HepG2 (cell line): ENCODE results near the gene AXIN2. TPM values are rescaled to one million over a fixed set of nuclear protein-coding genes. Genes with fewer than 3 reads are reported as not detected.

Source experiments
- ATAC-seq: fragments of 200-7000 bp; cut with Tn5 transposase; 3 replicates; pipeline ENCODE4 v1.9.1; 2020; ENCODE audit warnings: mild to moderate bottlenecking, moderate library complexity
- BruUV-seq: library from RNA; stranded (reverse); fragments of 400-500 nt; replicated peaks from 2 replicates; lab custom pipeline; 2021; lab: Mats Ljungman, UMichigan
- CTCF ChIA-PET: fragments of 300-600 bp; formaldehyde crosslinking; extraction: SDS; loops from one replicate; lab custom pipeline; 2021; ENCODE audit warnings: low total read pairs, inconsistent platforms, low intra/inter-chr PET ratio; lab: Yijun Ruan, JAX
- POLR2A ChIA-PET: fragments of 350-600 bp; sonication (Branson Sonifier 250); formaldehyde crosslinking; loops from one replicate; lab custom pipeline; 2020; ENCODE audit warnings: antibody characterized with exemption, inconsistent platforms; lab: Yijun Ruan, JAX
- DNase-seq: peaks from one replicate; pipeline ENCODE4 v3.0.0-alpha.2; 2015; ENCODE audit warnings: low spot score
- FAIRE-seq: peaks from 3 replicates; lab custom pipeline; 2011; peaks lifted over from hg19 to GRCh38; lab: Jason Lieb, UNC
- H2AFZ ChIP-seq: one replicate; pipeline ENCODE4 v1.6.1; 2011; ENCODE audit warnings: low read length, inconsistent platforms
- H3K27ac ChIP-seq: fragments of 300-600 bp; 3 replicates; pipeline ENCODE4 v1.8.0; 2011; ENCODE audit warnings: mixed run types, mild to moderate bottlenecking, mixed read lengths, low read length, inconsistent platforms; ENCODE audit not compliant: insufficient read depth; ENCODE audit errors: extremely low read length
- H3K27me3 ChIP-seq, 2 experiments: fragments of 200-600 bp in 1 of 2; 2 replicates in 1 of 2; 3 replicates in 1 of 2; pipeline versions ENCODE4 v1.6.0 to v1.8.0; 2011; ENCODE audit warnings: low read length in 2 of 2, mild to moderate bottlenecking in 2 of 2, moderate library complexity in 2 of 2, inconsistent platforms in 1 of 2; ENCODE audit not compliant: insufficient read depth in 2 of 2, control insufficient read depth in 1 of 2
- H3K36me3 ChIP-seq, 2 experiments: fragments of 200-600 bp in 1 of 2; replicated peaks in 1 of 2; 2 replicates in 1 of 2; 3 replicates in 1 of 2; pipeline versions ENCODE4 v1.5.1 to v1.8.0; 2011; ENCODE audit warnings: low read length in 2 of 2, inconsistent platforms in 1 of 2; ENCODE audit not compliant: insufficient read depth in 2 of 2, control insufficient read depth in 1 of 2
- H3K4me1 ChIP-seq: 2 replicates; pipeline ENCODE4 v1.5.1; 2012; ENCODE audit warnings: low read length, inconsistent platforms; ENCODE audit not compliant: insufficient read depth
- H3K4me2 ChIP-seq: 2 replicates; pipeline ENCODE4 v1.6.0; 2011; ENCODE audit warnings: low read depth, low read length, inconsistent platforms
- H3K4me3 ChIP-seq, 3 experiments: fragments of 200-600 bp in 1 of 3; sonication (generic), shearing (Covaris generic) in 1 of 3; replicated peaks in 1 of 3; 2 replicates each; pipeline ENCODE4 v1.5.1; 2011 to 2016; ENCODE audit warnings: low read length in 3 of 3, inconsistent platforms in 2 of 3, low read depth in 2 of 3, mild to moderate bottlenecking in 2 of 3, control low read depth in 1 of 3, mixed read lengths in 1 of 3; ENCODE audit not compliant: insufficient read depth in 1 of 3
- H3K79me2 ChIP-seq: one replicate; pipeline ENCODE4 v1.6.1; 2011; ENCODE audit warnings: low read length, inconsistent platforms; ENCODE audit not compliant: insufficient read depth
- H3K9ac ChIP-seq: 2 replicates; pipeline ENCODE4 v1.6.0; 2011; ENCODE audit warnings: mild to moderate bottlenecking, low read depth, low read length, inconsistent platforms; ENCODE audit not compliant: insufficient read depth
- H3K9me3 ChIP-seq: 2 replicates; pipeline ENCODE4 v1.5.1; 2012; ENCODE audit warnings: mild to moderate bottlenecking, low read length
- H4K20me1 ChIP-seq: 2 replicates; pipeline ENCODE4 v1.6.0; 2011; ENCODE audit warnings: inconsistent platforms, mild to moderate bottlenecking, low read length, moderate library complexity; ENCODE audit not compliant: insufficient read depth
- CHCHD3 ChIP-seq: sonication (generic); formaldehyde crosslinking; IDR thresholded peaks from 2 replicates; pipeline ENCODE4 v1.8.0; 2022; ENCODE audit warnings: mild to moderate bottlenecking, missing genetic modification reagents, moderate library complexity
- CREBL2 ChIP-seq: sonication (generic); formaldehyde crosslinking; IDR thresholded peaks from 2 replicates; pipeline ENCODE4 v1.8.1; 2023; ENCODE audit warnings: missing genetic modification reagents, mild to moderate bottlenecking, borderline replicate concordance
- CTCF ChIP-seq: sonication (generic); formaldehyde crosslinking; IDR thresholded peaks from 2 replicates; pipeline ENCODE4 v1.5.0; 2020; ENCODE audit warnings: mild to moderate bottlenecking, missing genetic modification reagents, moderate library complexity
- DBP ChIP-seq: sonication (generic); formaldehyde crosslinking; IDR thresholded peaks from 2 replicates; pipeline ENCODE4 v1.4.0; 2020; ENCODE audit warnings: missing genetic modification reagents; ENCODE audit errors: not compliant biosample characterization
- ELF3 ChIP-seq: IDR thresholded peaks from 2 replicates; pipeline ENCODE4 v1.6.1; 2016; ENCODE audit warnings: missing genetic modification reagents, missing compliant biosample characterization
- EP300 ChIP-seq, 3 experiments: sonication (generic) in 1 of 3; formaldehyde crosslinking in 1 of 3; IDR thresholded peaks; 2 replicates each; pipeline versions ENCODE4 v1.5.1 to v1.6.1; 2011 to 2020; ENCODE audit warnings: low read depth in 2 of 3, low read length in 2 of 3, borderline replicate concordance in 1 of 3, improper control_type of control experiment in 1 of 3, mild to moderate bottlenecking in 1 of 3, missing genetic modification reagents in 1 of 3, moderate library complexity in 1 of 3
- FOSL1 ChIP-seq: sonication (generic); formaldehyde crosslinking; IDR thresholded peaks from 2 replicates; pipeline ENCODE4 v1.9.0; 2021; ENCODE audit warnings: missing genetic modification reagents, borderline replicate concordance
- GLMP ChIP-seq: sonication (generic); formaldehyde crosslinking; IDR thresholded peaks from 2 replicates; pipeline ENCODE4 v1.9.0; 2021; ENCODE audit warnings: missing genetic modification reagents, mild to moderate bottlenecking, borderline replicate concordance
- KLF11 ChIP-seq: IDR thresholded peaks from 2 replicates; pipeline ENCODE4 v1.6.1; 2016; ENCODE audit warnings: missing compliant biosample characterization
- REXO4 ChIP-seq: sonication (generic); formaldehyde crosslinking; IDR thresholded peaks from 2 replicates; pipeline ENCODE4 v1.8.0; 2022; ENCODE audit warnings: missing genetic modification reagents, mild to moderate bottlenecking, borderline replicate concordance
- SMAD1 ChIP-seq: sonication (generic); formaldehyde crosslinking; IDR thresholded peaks from 2 replicates; pipeline ENCODE4 v1.4.0; 2020; ENCODE audit warnings: missing genetic modification reagents, low read depth, mild to moderate bottlenecking, borderline replicate concordance
- SNAPC2 ChIP-seq: sonication (generic); formaldehyde crosslinking; IDR thresholded peaks from 2 replicates; pipeline ENCODE4 v1.8.1; 2022; ENCODE audit warnings: mild to moderate bottlenecking, missing genetic modification reagents
- SRSF4 ChIP-seq: fragments of 200-400 bp; formaldehyde crosslinking; IDR thresholded peaks from one replicate; pipeline ENCODE4 v1.6.1; 2018; ENCODE audit warnings: mild to moderate bottlenecking, low read depth, low read length, moderate library complexity; ENCODE audit not compliant: poor library complexity, severe bottlenecking
- TERF1 ChIP-seq: sonication (generic); formaldehyde crosslinking; IDR thresholded peaks from 2 replicates; pipeline ENCODE4 v1.8.0; 2022; ENCODE audit warnings: mild to moderate bottlenecking, missing genetic modification reagents, moderate library complexity
- ZNF30 ChIP-seq: sonication (generic); formaldehyde crosslinking; IDR thresholded peaks from 2 replicates; pipeline ENCODE4 v1.5.0; 2020; ENCODE audit warnings: mild to moderate bottlenecking, missing genetic modification reagents
- ZNF432 ChIP-seq: sonication (generic); formaldehyde crosslinking; IDR thresholded peaks from 2 replicates; pipeline ENCODE4 v1.5.0; 2020; ENCODE audit warnings: missing genetic modification reagents, mild to moderate bottlenecking, borderline replicate concordance
- ZNF441 ChIP-seq: sonication (generic); formaldehyde crosslinking; IDR thresholded peaks from 2 replicates; pipeline ENCODE4 v1.7.0; 2021; ENCODE audit warnings: missing genetic modification reagents, borderline replicate concordance
- ZNF446 ChIP-seq: sonication (generic); formaldehyde crosslinking; IDR thresholded peaks from 2 replicates; pipeline ENCODE4 v1.5.0; 2020; ENCODE audit warnings: mild to moderate bottlenecking, missing genetic modification reagents
- ZNF678 ChIP-seq: sonication (generic); formaldehyde crosslinking; IDR thresholded peaks from 2 replicates; pipeline ENCODE4 v1.4.0; 2020; ENCODE audit warnings: mild to moderate bottlenecking, missing genetic modification reagents
- ZNF709 ChIP-seq: sonication (generic); formaldehyde crosslinking; IDR thresholded peaks from 2 replicates; pipeline ENCODE4 v1.5.0; 2020; ENCODE audit warnings: mild to moderate bottlenecking, missing genetic modification reagents
- WGBS: methylation state at CpG from one replicate; pipeline ENCODE4 v1.1.6; 2017; ENCODE audit warnings: low lambda C conversion rate; 5-methylcytosine and 5-hydroxymethylcytosine counted together
- in situ Hi-C: cut with HindIII; loops from 2 replicates; pipeline ENCODE4 v1.10.0; 2017; ENCODE audit warnings: low pct_unique_long_range_greater_than_20kb; ENCODE audit not compliant: extremely low pct_ligation_motif_present
- intact Hi-C: fragments of 100-400 bp; cut with micrococcal nuclease; formaldehyde crosslinking; loops from one replicate; pipeline ENCODE4 v1.10.0; 2022; ENCODE audit not compliant: unreplicated experiment
- polyA plus RNA-seq, 8 experiments: library from polyadenylated mRNA; depleted of rRNA in 3 of 8; stranded (reverse) in 7 of 8; unstranded in 1 of 8; fragments of >200 nt; fragmentation: Illumina TruSeq in 4 of 8; extraction: Trizol in 4 of 8; gene quantifications; 2 replicates each; pipeline versions ENCODE4 v1.2.1 to v1.2.3, GENCODE V29; 2011 to 2016; ENCODE audit warnings: low read depth in 4 of 8, missing spikeins in 1 of 8, mixed read lengths in 1 of 8; ENCODE audit not compliant: insufficient read depth in 1 of 8
- total RNA-seq, 5 experiments: library from RNA; depleted of rRNA; stranded (reverse); fragments of >200 nt; fragmentation: Illumina TruSeq; extraction: Trizol; gene quantifications; 2 replicates each; pipeline ENCODE4 v1.2.3, GENCODE V29; 2016; ENCODE audit warnings: low read depth in 1 of 5

The AXIN2 gene
- total and polyA plus RNA-seq, 2 of the 13 experiments (the other 11 are each of a cell fraction or from before 2014, with no cell fraction given) = 58.6 to 63.4 TPM

- H3K27ac ChIP-seq = no peak overlapping the region
- POLR2A ChIA-PET = interaction anchor here (0.9 kb wide), 1 partner anchor 16 kb away, joined by 6 read pairs; no protein-coding TSS in a partner anchor
- H4K20me1 ChIP-seq = no peaks in the 10 kb centered on the region
- TF ChIP-seq ZNF709 (no peak), CREBL2 (CRISPR knock-in tag) (no peak), SMAD1 (CRISPR knock-in tag) (no peak), SNAPC2 (CRISPR knock-in tag) (no peak), CHCHD3 (no peak), DBP (CRISPR knock-in tag) (no peak), ELF3 (no peak), EP300 (IDR thresholded peaks at IDR 0.05; ENCODE audit: low read depth in 2 of 2, low read length in 2 of 2) (no peak), EP300 (CRISPR knock-in tag; IDR thresholded peaks at IDR 0.05; ENCODE audit: borderline replicate concordance) (no peak), ZNF30 (CRISPR knock-in tag) (no peak), ZNF678 (CRISPR knock-in tag) (no peak), KLF11 (CRISPR knock-in tag) (no peak), ZNF432 (CRISPR knock-in tag) (no peak), GLMP (CRISPR knock-in tag) (no peak), ZNF446 (no peak), REXO4 (CRISPR knock-in tag) (no peak), SRSF4 (no peak), CTCF (CRISPR knock-in tag) (no peak), TERF1 (CRISPR knock-in tag) (no peak), FOSL1 (CRISPR knock-in tag) (no peak), ZNF441 (CRISPR knock-in tag) (no peak)
- intact Hi-C loops (no loop called here), in situ Hi-C loops (no loop called here)
- H3K27me3 ChIP-seq = no peaks in the 10 kb centered on the region
- no peak overlapping the region for H3K4me3 ChIP-seq
- H2AFZ ChIP-seq = no peak overlapping the region
- no peak for FAIRE-seq
- peaks cover 8% of the 10 kb centered on the region for H3K4me1 ChIP-seq
- DNase-seq = no peak
- H3K79me2 ChIP-seq = no peaks in the 10 kb centered on the region
- ATAC-seq = no peak
- CTCF ChIA-PET = no interaction called here
- H3K9me3 ChIP-seq = no peaks in the 10 kb centered on the region
- whole genome bisulfite sequencing = 53% methylated on average over 4 of the region's 4 CpGs
- no peak overlapping the region for H3K4me2 ChIP-seq
- no TSS peak for BruUV-seq
- H3K9ac ChIP-seq = no peak overlapping the region
- no peaks in the 10 kb centered on the region for H3K36me3 ChIP-seq
These were observed 42.6 kb upstream of the AXIN2 start for GRCh38 chr17:65604070-65604469.
